HCT116 (cell line): ENCODE results near the gene APOBEC3F. TPM values are rescaled to one million over a fixed set of nuclear protein-coding genes. Genes with fewer than 3 reads are reported as not detected.

ENCODE experiments used
- ATAC-seq: fragments of 200-7000 bp; cut with Tn5 transposase; 2 replicates; pipeline ENCODE4 v1.9.1; 2020; ENCODE audit warnings: mild to moderate bottlenecking, moderate library complexity
- BruUV-seq: library from RNA; stranded (reverse); fragments of 400-500 nt; replicated peaks from 2 replicates; lab custom pipeline; 2021; lab: Mats Ljungman, UMichigan
- CTCF ChIA-PET: fragments of 300-600 bp; sonication (Branson Sonifier 250); formaldehyde crosslinking; loops from one replicate; lab custom pipeline; 2021; ENCODE audit warnings: antibody characterized with exemption; lab: Charles Lee
- POLR2A ChIA-PET: fragments of 300-600, 350-600 bp; sonication (Branson Sonifier 250); formaldehyde crosslinking; loops from one replicate; lab custom pipeline; 2021; ENCODE audit warnings: antibody characterized with exemption; lab: Charles Lee
- RAD21 ChIA-PET, 2 experiments: fragments of 300-600 bp; sonication (Branson Sonifier 250); formaldehyde crosslinking; loops; one replicate each; lab custom pipeline; 2023; ENCODE audit warnings: low total read pairs in 2 of 2; ENCODE audit not compliant: uncharacterized antibody in 2 of 2, unreplicated experiment in 2 of 2, low non-redundant PET in 1 of 2; lab: Charles Lee
- DNase-seq: peaks from one replicate; pipeline ENCODE4 v3.0.0-alpha.2; 2010; ENCODE audit warnings: low read depth, low spot score
- H2AFZ ChIP-seq: fragments of 200-600 bp; shearing (Covaris generic), sonication (generic); 2 replicates; pipeline ENCODE4 v1.6.1; 2017; ENCODE audit warnings: low read depth, mixed run types, mixed read lengths, antibody characterized with exemption, low read length; ENCODE audit not compliant: poor library complexity, severe bottlenecking
- H3K27ac ChIP-seq: 2 replicates; pipeline ENCODE4 v1.5.1; 2012; ENCODE audit warnings: low read depth, low read length
- H3K27me3 ChIP-seq: fragments of 200-600 bp; sonication (generic); 2 replicates; pipeline ENCODE4 v1.6.1; 2016; ENCODE audit warnings: mixed run types, low read length, mixed read lengths; ENCODE audit not compliant: insufficient read depth
- H3K36me3 ChIP-seq, 2 experiments: fragments of 200-500 bp in 1 of 2; fragments of 200-600 bp in 1 of 2; sonication (Bioruptor generic) in 1 of 2; sonication (generic) in 1 of 2; 2 replicates each; pipeline versions ENCODE4 v1.5.1 to v1.6.1; 2014 to 2016; ENCODE audit warnings: low read length in 2 of 2, inconsistent platforms in 1 of 2, mixed read lengths in 1 of 2, mixed run types in 1 of 2; ENCODE audit not compliant: insufficient read depth in 2 of 2, control insufficient read depth in 1 of 2
- H3K4me1 ChIP-seq, 2 experiments: fragments of 200-600 bp in 1 of 2; sonication (generic) in 1 of 2; 2 replicates each; pipeline versions ENCODE4 v1.5.1 to v1.6.1; 2012 to 2017; ENCODE audit warnings: low read length in 2 of 2, inconsistent platforms in 1 of 2, mild to moderate bottlenecking in 1 of 2, mixed read lengths in 1 of 2, mixed run types in 1 of 2, moderate library complexity in 1 of 2; ENCODE audit not compliant: insufficient read depth in 2 of 2, control insufficient read depth in 1 of 2
- H3K4me2 ChIP-seq: fragments of 200-600 bp; sonication (generic); 2 replicates; pipeline ENCODE4 v1.6.1; 2017; ENCODE audit warnings: mixed run types, low read length, mixed read lengths
- H3K4me3 ChIP-seq, 2 experiments: fragments of 200-600 bp in 1 of 2; sonication (generic) in 1 of 2; replicated peaks in 1 of 2; 2 replicates each; pipeline ENCODE4 v1.5.1; 2011 to 2016; ENCODE audit warnings: low read length in 2 of 2, control low read depth in 1 of 2, low read depth in 1 of 2, mild to moderate bottlenecking in 1 of 2, mixed read lengths in 1 of 2, mixed run types in 1 of 2
- H3K79me2 ChIP-seq: fragments of 200-600 bp; sonication (generic); 2 replicates; pipeline ENCODE4 v1.6.1; 2017; ENCODE audit warnings: mild to moderate bottlenecking, mixed run types, low read length, moderate library complexity, mixed read lengths; ENCODE audit not compliant: insufficient read depth
- H3K9ac ChIP-seq: fragments of 200-600 bp; sonication (generic); 2 replicates; pipeline ENCODE4 v1.6.1; 2016; ENCODE audit warnings: low read length, mixed read lengths
- H3K9me2 ChIP-seq: fragments of 200-600 bp; sonication (generic), shearing (Covaris generic); 2 replicates; pipeline ENCODE4 v1.6.1; 2017; ENCODE audit warnings: mixed run types, mild to moderate bottlenecking, moderate library complexity; ENCODE audit not compliant: insufficient read depth
- H3K9me3 ChIP-seq, 2 experiments: fragments of 200-500 bp in 1 of 2; fragments of 200-600 bp in 1 of 2; sonication (Bioruptor generic) in 1 of 2; sonication (generic) in 1 of 2; 2 replicates each; pipeline ENCODE4 v1.6.1; 2014 to 2017; ENCODE audit warnings: low read length in 2 of 2, mixed read lengths in 2 of 2, inconsistent platforms in 1 of 2, low read depth in 1 of 2, mild to moderate bottlenecking in 1 of 2, mixed run types in 1 of 2, moderate library complexity in 1 of 2; ENCODE audit not compliant: control insufficient read depth in 1 of 2, insufficient read depth in 1 of 2
- H4K20me1 ChIP-seq: fragments of 200-600 bp; sonication (generic), shearing (Covaris generic); 2 replicates; pipeline ENCODE4 v1.6.1; 2017; ENCODE audit warnings: mixed run types, mild to moderate bottlenecking, moderate library complexity; ENCODE audit not compliant: insufficient read depth
- ATF3 ChIP-seq: IDR thresholded peaks from 2 replicates; pipeline ENCODE4 v1.6.1; 2012
- EGR1 ChIP-seq: IDR thresholded peaks from 2 replicates; pipeline ENCODE4 v1.6.1; 2012; ENCODE audit warnings: low read depth
- EZH2phosphoT487 ChIP-seq: fragments of 200-600 bp; IDR thresholded peaks from 2 replicates; pipeline ENCODE4 v1.6.1; 2018; ENCODE audit warnings: antibody characterized with exemption, borderline replicate concordance
- POLR2AphosphoS5 ChIP-seq: IDR thresholded peaks from 2 replicates; pipeline ENCODE4 v1.6.1; 2011; ENCODE audit warnings: mild to moderate bottlenecking, low read depth, low read length, moderate library complexity
- SP1 ChIP-seq: IDR thresholded peaks from 2 replicates; pipeline ENCODE4 v1.6.1; 2012; ENCODE audit warnings: low read depth
- SRF ChIP-seq: IDR thresholded peaks from 2 replicates; pipeline ENCODE4 v1.6.1; 2012; ENCODE audit warnings: low read depth
- intact Hi-C: fragments of 100-400 bp; cut with micrococcal nuclease; formaldehyde crosslinking; loops from 2 replicates; pipeline ENCODE4 v1.10.0; 2022
- total RNA-seq: library from RNA; stranded (reverse); gene quantifications from one replicate; pipeline ENCODE4 v1.2.1, GENCODE V29; 2021; ENCODE audit not compliant: unreplicated experiment
- TF ChIP-seq, protein P1 (sequence below): IDR thresholded peaks from 2 replicates; pipeline ENCODE4 v1.6.1; 2012; ENCODE audit warnings: low read depth

Gene APOBEC3F
- total RNA-seq, 1 experiment from 2014 or later = 11.1 TPM

GRCh38 chr22:39010946-39011345 is 29.7 kb upstream of the APOBEC3F start:
- ATAC-seq (no peak), DNase-seq (no peak)
- intact Hi-C loops = no loop called here
- CTCF ChIA-PET = no interaction called here
- Histone ChIP-seq H3K4me3 (no peak overlapping the region), H3K27me3 (no peaks in the 10 kb centered on the region), H3K36me3 (no peaks in the 10 kb centered on the region), H4K20me1 (no peaks in the 10 kb centered on the region), H3K27ac (no peak overlapping the region), H2AFZ (no peak overlapping the region), H3K4me2 (no peak overlapping the region), H3K79me2 (peaks cover 11% of the 10 kb centered on the region), H3K9me3 (no peaks in the 10 kb centered on the region), H3K4me1 (peaks cover 3 to 22% of the 10 kb centered on the region in 2 experiments; a peak in 3 of 4 replicates), H3K9ac (no peak overlapping the region), H3K9me2 (no peaks in the 10 kb centered on the region)
- RAD21 ChIA-PET = no interaction called here
- BruUV-seq = no TSS peak
- no peak for TF ChIP-seq SP1
- no peak for TF ChIP-seq POLR2AphosphoS5
- TF ChIP-seq EGR1 = no peak
- no peak for TF ChIP-seq EZH2phosphoT487
- TF ChIP-seq, protein P1, sequence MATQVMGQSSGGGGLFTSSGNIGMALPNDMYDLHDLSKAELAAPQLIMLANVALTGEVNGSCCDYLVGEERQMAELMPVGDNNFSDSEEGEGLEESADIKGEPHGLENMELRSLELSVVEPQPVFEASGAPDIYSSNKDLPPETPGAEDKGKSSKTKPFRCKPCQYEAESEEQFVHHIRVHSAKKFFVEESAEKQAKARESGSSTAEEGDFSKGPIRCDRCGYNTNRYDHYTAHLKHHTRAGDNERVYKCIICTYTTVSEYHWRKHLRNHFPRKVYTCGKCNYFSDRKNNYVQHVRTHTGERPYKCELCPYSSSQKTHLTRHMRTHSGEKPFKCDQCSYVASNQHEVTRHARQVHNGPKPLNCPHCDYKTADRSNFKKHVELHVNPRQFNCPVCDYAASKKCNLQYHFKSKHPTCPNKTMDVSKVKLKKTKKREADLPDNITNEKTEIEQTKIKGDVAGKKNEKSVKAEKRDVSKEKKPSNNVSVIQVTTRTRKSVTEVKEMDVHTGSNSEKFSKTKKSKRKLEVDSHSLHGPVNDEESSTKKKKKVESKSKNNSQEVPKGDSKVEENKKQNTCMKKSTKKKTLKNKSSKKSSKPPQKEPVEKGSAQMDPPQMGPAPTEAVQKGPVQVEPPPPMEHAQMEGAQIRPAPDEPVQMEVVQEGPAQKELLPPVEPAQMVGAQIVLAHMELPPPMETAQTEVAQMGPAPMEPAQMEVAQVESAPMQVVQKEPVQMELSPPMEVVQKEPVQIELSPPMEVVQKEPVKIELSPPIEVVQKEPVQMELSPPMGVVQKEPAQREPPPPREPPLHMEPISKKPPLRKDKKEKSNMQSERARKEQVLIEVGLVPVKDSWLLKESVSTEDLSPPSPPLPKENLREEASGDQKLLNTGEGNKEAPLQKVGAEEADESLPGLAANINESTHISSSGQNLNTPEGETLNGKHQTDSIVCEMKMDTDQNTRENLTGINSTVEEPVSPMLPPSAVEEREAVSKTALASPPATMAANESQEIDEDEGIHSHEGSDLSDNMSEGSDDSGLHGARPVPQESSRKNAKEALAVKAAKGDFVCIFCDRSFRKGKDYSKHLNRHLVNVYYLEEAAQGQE = no peak
- TF ChIP-seq ATF3 = no peak
- TF ChIP-seq SRF = no peak
- POLR2A ChIA-PET = no interaction called here
